ENCODE data around the gene RAB15.

Gene RAB15

DNA sequence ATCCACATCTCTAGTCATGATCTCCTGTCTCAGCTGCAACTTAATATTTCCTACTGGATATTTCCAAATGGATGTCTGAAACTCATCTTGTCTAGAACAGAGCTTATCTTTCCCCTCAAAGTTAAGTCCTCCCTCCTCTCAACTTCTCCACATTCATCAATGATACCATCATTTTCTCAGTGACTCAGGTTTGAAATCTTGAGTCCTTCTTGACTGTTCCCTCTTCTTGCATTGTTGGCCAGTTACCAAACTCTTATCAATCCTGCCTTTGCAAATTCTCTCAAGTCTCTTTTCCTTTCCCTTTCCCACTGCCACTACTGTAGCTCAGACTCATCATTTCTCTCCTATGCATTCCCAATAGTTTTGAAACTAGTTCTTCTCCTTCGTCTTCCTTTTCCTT, 72.2 kb downstream of the RAB15 start:
- no peak for DNase-seq

Data from activated gamma-delta T cell (primary cell).